Esophagus mucosa (tissue), 1 donor: ENCODE results near the gene ANKRD13D. TPM values are rescaled to one million over a fixed set of nuclear protein-coding genes. Genes with fewer than 3 reads are reported as not detected.

Experiments used
- ATAC-seq: fragments of 200-7000 bp; cut with Tn5 transposase; one replicate; pipeline ENCODE4 v1.9.1; 2020
- total RNA-seq: library from RNA; stranded (reverse); gene quantifications from one replicate; pipeline ENCODE4 v1.2.4, GENCODE V29; 2023
- donor health status: DM: yes; HTN: yes; CAD: no.

ANKRD13D gene
- total RNA-seq, 1 donor from 2014 or later = 45.2 TPM

- ATAC-seq = peak; percentile 67
Measured at GRCh38 chr11:67262731-67263675, 26.1 kb upstream of the ANKRD13D start.

GRCh38 chr11:67264260-67264659 lies 24.8 kb upstream of the ANKRD13D start:
- ATAC-seq = no peak

GRCh38 chr11:67264877-67265632 lies 24.0 kb upstream of the ANKRD13D start:
- peak; percentile 35 for ATAC-seq

GRCh38 chr11:67265633-67266448 lies 23.3 kb upstream of the ANKRD13D start:
- ATAC-seq = peak; percentile 20

GRCh38 chr11:67266449-67267187 lies 22.5 kb upstream of the ANKRD13D start, which contains the start of gene GRK2:
GRK2 (plus strand) TSS chr11:67266473; CDS start chr11:67266700, 227 bp downstream.
- no peak for ATAC-seq

- peak; percentile 22 for ATAC-seq
Measured at GRCh38 chr11:67267188-67268080, 21.7 kb upstream of the ANKRD13D start.

- ATAC-seq = no peak
Measured at GRCh38 chr11:67268081-67268961, 20.8 kb upstream of the ANKRD13D start.

GRCh38 chr11:67268962-67269268 lies 20.2 kb upstream of the ANKRD13D start:
- no peak for ATAC-seq

- peak; percentile 20 for ATAC-seq
Measured at GRCh38 chr11:67269401-67270255, 19.5 kb upstream of the ANKRD13D start.

- ATAC-seq = no peak
Measured at GRCh38 chr11:67270256-67271204, 18.6 kb upstream of the ANKRD13D start.

GRCh38 chr11:67271205-67271540 lies 17.9 kb upstream of the ANKRD13D start:
- no peak for ATAC-seq

GRCh38 chr11:67271541-67272284 lies 17.4 kb upstream of the ANKRD13D start:
- ATAC-seq = no peak

GRCh38 chr11:67272327-67273259 lies 16.5 kb upstream of the ANKRD13D start:
- ATAC-seq = no peak

- ATAC-seq = no peak
Measured at GRCh38 chr11:67273260-67273990, 15.7 kb upstream of the ANKRD13D start.
